AML-193 (cell line): ENCODE data around the gene VSTM4.

Experiments used
- DNase-seq, 2 experiments: peaks; one replicate each; lab custom pipeline; 2025; lab: John Stamatoyannopoulos, UW

VSTM4 gene

GRCh38 chr10:49091450-49092210 is 23.7 kb downstream of the VSTM4 start:
- no peak for DNase-seq

- no peak for DNase-seq
These were observed 24.5 kb downstream of the VSTM4 start for GRCh38 chr10:49090696-49091380.

GRCh38 chr10:49090189-49090575 is 25.1 kb downstream of the VSTM4 start:
- no peak for DNase-seq

GRCh38 chr10:49089557-49090188 is 25.6 kb downstream of the VSTM4 start:
- no peak for DNase-seq

- DNase-seq: no peak
These were observed 26.2 kb downstream of the VSTM4 start for GRCh38 chr10:49089152-49089551.

GRCh38 chr10:49086889-49087288 is 28.4 kb downstream of the VSTM4 start:
- DNase-seq: no peak

GRCh38 chr10:49083261-49083660 is 32.1 kb downstream of the VSTM4 start:
- DNase-seq: no peak

- no peak for DNase-seq
These were observed 32.6 kb downstream of the VSTM4 start for GRCh38 chr10:49082766-49083165.

GRCh38 chr10:49081547-49082275 is 33.6 kb downstream of the VSTM4 start:
- DNase-seq: no peak

- DNase-seq: no peak
These were observed 34.4 kb downstream of the VSTM4 start for GRCh38 chr10:49080965-49081364.

GRCh38 chr10:49080071-49080470 is 35.3 kb downstream of the VSTM4 start:
- no peak for DNase-seq

GRCh38 chr10:49079499-49079898 is 35.8 kb downstream of the VSTM4 start:
- DNase-seq: no peak

GRCh38 chr10:49079072-49079471 is 36.2 kb downstream of the VSTM4 start:
- DNase-seq: no peak

GRCh38 chr10:49078433-49078832 is 36.9 kb downstream of the VSTM4 start:
- no peak for DNase-seq

GRCh38 chr10:49076741-49077521 is 38.4 kb downstream of the VSTM4 start:
- DNase-seq: no peak

GRCh38 chr10:49076319-49076718 is 39.0 kb downstream of the VSTM4 start:
- DNase-seq: no peak

GRCh38 chr10:49075743-49076142 is 39.6 kb downstream of the VSTM4 start:
- no peak for DNase-seq

- no peak for DNase-seq
These were observed 40.3 kb downstream of the VSTM4 start for GRCh38 chr10:49074836-49075682.

GRCh38 chr10:49072166-49072885 is 43.0 kb downstream of the VSTM4 start:
- DNase-seq: no peak

- DNase-seq: no peak
These were observed 44.1 kb downstream of the VSTM4 start for GRCh38 chr10:49071160-49071761.
